GM11168 (cell line): ENCODE results near the gene ANGPTL8.

Experiments
- in situ Hi-C: fragments of 300-500 bp; cut with MboI; formaldehyde crosslinking; loops from one replicate; pipeline ENCODE4 v1.12.0; 2022; ENCODE audit warnings: low sequenced_read_pairs; ENCODE audit not compliant: unreplicated experiment

The ANGPTL8 gene

GRCh38 chr19:11256189-11256588 is 16.8 kb downstream of the ANGPTL8 start:
- in situ Hi-C loops = no loop called here

- in situ Hi-C loops = no loop called here
Observed at GRCh38 chr19:11257846-11258380, 18.5 kb downstream of the ANGPTL8 start.

GRCh38 chr19:11260996-11261395 is 21.6 kb downstream of the ANGPTL8 start:
- in situ Hi-C loops = no loop called here

DNA sequence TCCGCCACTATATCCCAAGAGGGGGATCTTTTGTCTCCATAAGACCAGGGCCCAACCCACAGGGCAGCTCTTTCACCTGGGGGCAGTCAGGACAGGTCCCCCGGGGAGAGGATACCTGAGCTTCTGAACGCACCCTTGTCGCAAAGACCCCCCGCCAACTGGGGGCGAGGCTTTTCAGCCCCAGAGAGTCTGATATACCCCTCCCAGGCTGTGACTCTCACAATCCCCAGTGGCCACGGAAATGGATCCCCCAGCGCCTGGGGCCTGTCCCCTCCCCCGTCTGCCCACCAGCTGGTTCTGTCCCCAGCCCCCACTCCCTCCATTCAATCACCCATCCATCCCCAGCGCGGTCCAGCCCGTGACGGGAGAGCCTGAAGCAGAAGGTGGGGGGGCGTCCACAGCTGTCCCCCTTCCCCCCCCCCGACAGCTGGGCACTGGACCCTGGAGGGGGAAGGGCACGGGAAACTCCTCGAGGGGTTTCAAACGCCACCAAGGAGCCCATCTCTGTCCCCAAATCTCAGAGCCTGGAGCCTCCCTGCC is 22.1 kb downstream of the ANGPTL8 start:
- in situ Hi-C loops = no loop called here

- in situ Hi-C loops = no loop called here
Observed at GRCh38 chr19:11261971-11262839, 22.8 kb downstream of the ANGPTL8 start, which contains the start of gene DOCK6. DOCK6 (minus strand) TSS chr19:11262524; CDS start chr19:11262440, 84 bp downstream.

DNA sequence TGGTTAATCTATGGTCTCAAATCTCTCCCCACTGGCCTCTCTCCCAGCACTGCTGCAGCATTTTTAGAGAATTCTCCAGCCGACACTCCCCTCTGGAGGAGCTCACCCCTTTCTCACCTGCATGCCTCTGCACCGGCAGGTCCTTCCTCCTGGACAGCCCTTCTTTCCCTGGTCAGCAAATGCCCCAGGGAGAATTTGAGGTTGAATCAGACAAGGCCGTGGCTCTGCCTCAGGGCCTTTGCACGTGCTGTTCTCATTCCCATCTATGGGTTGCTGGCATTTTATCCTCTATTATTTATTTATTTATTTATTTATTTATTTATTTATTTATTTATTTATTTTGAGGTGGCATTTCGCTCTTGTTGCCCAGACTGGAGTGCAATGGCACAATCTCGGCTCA is 24.3 kb downstream of the ANGPTL8 start:
- in situ Hi-C loops = no loop called here

- in situ Hi-C loops = no loop called here
Observed at GRCh38 chr19:11264452-11265176, 25.2 kb downstream of the ANGPTL8 start.

GRCh38 chr19:11265177-11265784 is 25.9 kb downstream of the ANGPTL8 start:
- in situ Hi-C loops = no loop called here

- in situ Hi-C loops = no loop called here
Observed at GRCh38 chr19:11265785-11266236, 26.4 kb downstream of the ANGPTL8 start.

- in situ Hi-C loops = no loop called here
Observed at GRCh38 chr19:11267316-11268085, 28.1 kb downstream of the ANGPTL8 start.

DNA sequence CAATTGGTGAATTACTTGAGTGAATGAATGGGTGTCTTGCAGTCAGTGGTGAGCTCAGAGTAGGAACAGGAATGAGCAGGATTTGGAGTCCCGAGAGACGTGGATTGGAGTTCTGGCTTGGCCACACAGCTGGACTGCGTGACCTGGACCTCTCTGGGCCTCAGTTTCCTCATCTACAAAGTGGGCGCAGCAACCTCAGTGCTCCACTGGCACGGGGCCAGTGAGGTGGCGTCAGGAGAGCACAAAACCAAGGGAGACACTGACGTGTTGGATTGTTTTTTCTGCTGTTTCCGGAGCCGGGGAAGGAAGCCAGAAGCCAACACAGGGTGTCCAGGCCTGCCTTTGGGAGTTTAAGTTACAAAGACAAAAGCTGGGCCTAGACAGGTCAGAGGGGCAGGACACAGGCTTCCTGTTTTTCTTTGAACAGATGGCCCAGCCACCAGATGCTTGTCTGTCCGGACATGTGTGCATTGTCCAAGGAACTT is 29.4 kb downstream of the ANGPTL8 start:
- in situ Hi-C loops = no loop called here

- in situ Hi-C loops = no loop called here
Observed at GRCh38 chr19:11269408-11269807, 30.0 kb downstream of the ANGPTL8 start.

DNA sequence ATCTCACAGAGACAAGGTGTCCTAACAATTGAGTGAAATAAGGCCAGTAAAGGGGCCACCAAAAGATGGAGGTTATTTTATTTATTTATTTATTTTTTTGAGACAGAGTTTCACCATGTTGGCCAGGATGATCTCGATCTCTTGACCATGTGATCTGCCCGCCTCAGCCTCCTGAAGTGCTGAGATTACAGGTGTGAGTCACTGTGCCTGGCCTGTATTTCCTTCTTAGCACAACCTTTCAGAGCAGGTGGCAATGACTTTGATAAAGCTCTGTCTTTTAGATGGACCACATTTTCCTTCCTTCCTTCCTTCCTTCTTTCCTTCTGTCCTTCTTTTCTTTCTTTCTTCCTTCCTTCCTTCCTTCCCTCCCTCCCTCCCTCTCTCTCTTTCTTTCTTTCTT is 33.9 kb downstream of the ANGPTL8 start:
- in situ Hi-C loops = no loop called here

GRCh38 chr19:11273989-11274388 is 34.6 kb downstream of the ANGPTL8 start:
- in situ Hi-C loops = no loop called here

DNA sequence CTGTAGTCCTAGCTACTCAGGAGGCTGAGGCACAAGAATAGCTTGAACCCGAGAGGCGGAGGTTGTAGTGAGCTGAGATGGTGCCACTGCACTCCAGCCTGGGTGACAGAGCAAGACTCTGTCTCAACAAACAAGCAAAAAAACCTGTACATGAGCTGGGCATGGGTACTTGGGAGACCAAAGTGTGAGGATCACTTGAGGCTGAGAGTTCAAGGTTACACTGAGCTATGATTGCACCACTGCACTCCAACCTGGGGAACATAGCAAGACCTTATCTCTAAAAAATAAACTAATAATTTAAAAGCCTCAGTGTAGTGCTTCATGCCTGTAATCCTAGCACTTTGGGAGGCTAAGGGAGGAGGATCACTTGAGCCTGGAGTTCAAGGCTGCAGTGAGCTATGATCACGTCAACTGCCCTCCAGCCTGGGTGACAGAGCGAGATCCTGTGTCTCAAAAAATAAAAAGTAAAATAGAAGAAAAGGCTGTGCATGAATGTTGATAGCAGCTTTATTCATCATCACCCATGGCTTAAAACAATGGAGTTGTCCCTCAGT is 35.2 kb downstream of the ANGPTL8 start:
- in situ Hi-C loops = no loop called here

- in situ Hi-C loops = no loop called here
Observed at GRCh38 chr19:11278670-11279069, 39.3 kb downstream of the ANGPTL8 start.

GRCh38 chr19:11279505-11280236 is 40.3 kb downstream of the ANGPTL8 start:
- in situ Hi-C loops = loop anchor here (10.0 kb wide), 1 partner anchor 205 kb away; the partner anchor contains the start of gene ELAVL3

DNA sequence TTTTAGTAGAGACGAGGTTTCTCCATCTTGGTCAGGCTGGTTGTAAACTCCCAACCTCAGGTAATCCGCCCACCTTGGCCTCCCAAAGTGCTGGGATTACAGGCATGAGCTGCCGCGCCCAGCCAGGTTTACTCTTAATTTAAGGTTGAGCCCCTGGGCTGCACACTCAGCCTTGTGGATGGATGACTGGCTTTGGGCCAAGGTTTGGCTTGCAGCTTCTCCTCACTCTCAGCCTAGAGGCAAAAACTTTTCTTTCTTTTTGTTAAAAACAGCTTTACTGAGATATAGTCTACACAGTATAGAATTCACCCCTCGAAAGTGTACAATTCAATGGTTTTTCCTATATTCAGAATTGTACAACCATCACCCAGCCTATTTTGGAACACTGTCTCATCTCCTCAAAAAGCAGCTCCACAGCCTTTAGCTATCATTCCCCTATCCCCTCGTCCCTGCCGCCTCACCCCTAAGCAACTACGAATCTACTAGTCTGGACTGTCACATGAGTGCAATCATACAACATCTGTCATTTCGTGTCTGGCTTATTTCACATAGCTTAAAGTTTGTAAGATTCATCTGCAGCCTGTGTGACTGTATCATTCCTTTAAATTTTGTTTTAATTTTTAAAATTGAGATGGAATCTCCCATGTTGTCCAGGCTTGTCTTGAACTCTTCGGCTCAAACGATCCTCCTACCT is 42.1 kb downstream of the ANGPTL8 start:
- in situ Hi-C loops = loop anchor here (10.0 kb wide), 1 partner anchor 203 kb away; the partner anchor contains the start of gene ELAVL3
